GM12878 (cell line): ENCODE measurements around the gene ADRA2B. TPM values are rescaled to one million over a fixed set of nuclear protein-coding genes. Genes with fewer than 3 reads are reported as not detected.

ENCODE experiments used
- ATAC-seq: fragments of 200-7000 bp; cut with Tn5 transposase; 3 replicates; pipeline ENCODE4 v1.9.1; 2020; ENCODE audit warnings: mild to moderate bottlenecking, moderate library complexity
- BruUV-seq: library from RNA; stranded (reverse); fragments of 400-500 nt; replicated peaks from 2 replicates; lab custom pipeline; 2021; lab: Mats Ljungman, UMichigan
- CTCF ChIA-PET: fragments of 300-600 bp; sonication (Branson Sonifier 250); formaldehyde crosslinking; extraction: SDS; loops from one replicate; lab custom pipeline; 2021; ENCODE audit warnings: inconsistent platforms; lab: Yijun Ruan, JAX
- POLR2A ChIA-PET: fragments of 350-600 bp; formaldehyde crosslinking; extraction: SDS; loops from one replicate; lab custom pipeline; 2021; ENCODE audit warnings: inconsistent platforms; lab: Charles Lee
- RAD21 ChIA-PET: fragments of 300-600 bp; sonication (Branson Sonifier 250); formaldehyde crosslinking; loops from one replicate; lab custom pipeline; 2023; ENCODE audit warnings: antibody characterized with exemption; ENCODE audit not compliant: unreplicated experiment; lab: Charles Lee
- SMC1A ChIA-PET: fragments of 300-600 bp; sonication (Branson Sonifier 250); formaldehyde crosslinking; loops from one replicate; lab custom pipeline; 2023; ENCODE audit not compliant: unreplicated experiment, uncharacterized antibody; lab: Charles Lee
- DNase-seq: peaks from one replicate; pipeline ENCODE4 v3.0.0-alpha.2; 2011; ENCODE audit warnings: low read depth, low spot score
- FAIRE-seq: peaks from 3 replicates; lab custom pipeline; 2011; peaks lifted over from hg19 to GRCh38; lab: Jason Lieb, UNC
- H2AFZ ChIP-seq: 2 replicates; pipeline ENCODE4 v1.6.0; 2011; ENCODE audit warnings: low read depth, low read length, control low read depth; ENCODE audit not compliant: control insufficient read depth
- H3K27ac ChIP-seq: 2 replicates; pipeline ENCODE4 v1.5.1; 2011; ENCODE audit warnings: control low read depth; ENCODE audit not compliant: control insufficient read depth, insufficient read depth
- H3K27me3 ChIP-seq, 2 experiments: replicated peaks in 1 of 2; 2 replicates each; pipeline versions ENCODE4 v1.6.0 to v1.6.1; 2011; ENCODE audit warnings: low read length in 1 of 2; ENCODE audit not compliant: control insufficient read depth in 2 of 2, insufficient read depth in 2 of 2
- H3K36me3 ChIP-seq, 2 experiments: 2 replicates each; pipeline ENCODE4 v1.5.1; 2011; ENCODE audit warnings: low read length in 1 of 2; ENCODE audit not compliant: control insufficient read depth in 2 of 2, insufficient read depth in 2 of 2
- H3K4me1 ChIP-seq: 2 replicates; pipeline ENCODE4 v1.6.1; 2011; ENCODE audit warnings: mild to moderate bottlenecking, low read length, moderate library complexity, mixed read lengths; ENCODE audit not compliant: control insufficient read depth, insufficient read depth
- H3K4me2 ChIP-seq: 2 replicates; pipeline ENCODE4 v1.6.0; 2011; ENCODE audit warnings: control low read depth; ENCODE audit not compliant: control insufficient read depth, insufficient read depth
- H3K4me3 ChIP-seq: fragments of 200-600 bp; sonication (generic); 2 replicates; pipeline ENCODE4 v1.5.1; 2016
- H3K79me2 ChIP-seq: 2 replicates; pipeline ENCODE4 v1.6.0; 2011; ENCODE audit warnings: low read length; ENCODE audit not compliant: control insufficient read depth, insufficient read depth
- H3K9ac ChIP-seq: 2 replicates; pipeline ENCODE4 v1.8.0; 2011; ENCODE audit warnings: low read length, control low read depth, mixed read lengths; ENCODE audit not compliant: control insufficient read depth, insufficient read depth
- H3K9me3 ChIP-seq: replicated peaks from 3 replicates; pipeline ENCODE4 v1.5.1; 2011; ENCODE audit warnings: mild to moderate bottlenecking, low read length; ENCODE audit not compliant: control insufficient read depth, insufficient read depth
- H4K20me1 ChIP-seq: 2 replicates; pipeline ENCODE4 v1.6.0; 2011; ENCODE audit not compliant: control insufficient read depth, insufficient read depth
- EZH2 ChIP-seq: IDR thresholded peaks from 2 replicates; pipeline ENCODE4 v1.6.1; 2012; ENCODE audit warnings: low read depth, mild to moderate bottlenecking, control low read depth, inconsistent platforms, low read length, borderline replicate concordance; ENCODE audit not compliant: control insufficient read depth
- HCFC1 ChIP-seq: fragments of 150-350 bp; IDR thresholded peaks from 2 replicates; pipeline ENCODE4 v1.6.1; 2014; ENCODE audit warnings: low read length
- IKZF1 ChIP-seq: fragments of 450-650 bp; conservative IDR thresholded peaks from 2 replicates; pipeline ENCODE4 v1.6.1; 2017; ENCODE audit warnings: antibody characterized with exemption, mild to moderate bottlenecking
- NR2C1 ChIP-seq: fragments of 450-650 bp; IDR thresholded peaks from 2 replicates; pipeline ENCODE4 v1.6.1; 2017; ENCODE audit warnings: antibody characterized with exemption, mild to moderate bottlenecking, moderate library complexity
- PBX3 ChIP-seq: IDR thresholded peaks from 2 replicates; pipeline ENCODE4 v1.6.1; 2011; ENCODE audit warnings: mild to moderate bottlenecking, low read depth, low read length, moderate library complexity; ENCODE audit not compliant: insufficient replicate concordance
- POLR2AphosphoS5 ChIP-seq: IDR thresholded peaks from 2 replicates; pipeline ENCODE4 v1.6.1; 2011; ENCODE audit warnings: mild to moderate bottlenecking, low read length, inconsistent platforms
- SMAD5 ChIP-seq: IDR thresholded peaks from 2 replicates; pipeline ENCODE4 v1.6.1; 2016; ENCODE audit warnings: antibody characterized with exemption, low read depth
- ZNF217 ChIP-seq: fragments of 450-650 bp; IDR thresholded peaks from 2 replicates; pipeline ENCODE4 v1.6.1; 2017; ENCODE audit warnings: antibody characterized with exemption, mild to moderate bottlenecking
- WGBS: methylation state at CpG from one replicate; pipeline ENCODE4 v1.1.6; 2016; ENCODE audit warnings: low lambda C conversion rate; ENCODE audit not compliant: insufficient replicate concordance, insufficient coverage; ENCODE audit errors: missing lambda C conversion rate; 5-methylcytosine and 5-hydroxymethylcytosine counted together
- in situ Hi-C: fragments of 300-500 bp; cut with MboI; formaldehyde crosslinking; loops from 9 replicates; pipeline ENCODE4 v1.14.3; 2018; ENCODE audit warnings: mixed read lengths
- intact Hi-C: fragments of 100-400 bp; cut with micrococcal nuclease; formaldehyde crosslinking; loops from one replicate; pipeline ENCODE4 v1.14.2; 2022; ENCODE audit not compliant: unreplicated experiment
- polyA plus RNA-seq, 11 experiments: library from polyadenylated mRNA; depleted of rRNA in 4 of 11; unstranded in 6 of 11; stranded (reverse) in 5 of 11; fragments of >200 nt; fragmentation: Nextera tagmentation in 4 of 11; fragmentation: Illumina TruSeq in 1 of 11; extraction: Ambion mirVana in 4 of 11; extraction: Trizol in 1 of 11; gene quantifications; 1 replicate in 1 of 11; 2 replicates in 10 of 11; pipeline versions ENCODE4 v1.2.1 to v1.2.3, GENCODE V29; 2011 to 2016; ENCODE audit warnings: inconsistent platforms in 2 of 11, missing spikeins in 2 of 11, low read depth in 1 of 11
- total RNA-seq, 4 experiments: library from RNA; depleted of rRNA in 3 of 4; stranded (reverse); fragments of >200 nt in 3 of 4; fragmentation: Illumina TruSeq in 1 of 4; extraction: Trizol in 1 of 4; gene quantifications; 2 replicates each; pipeline versions ENCODE4 v1.2.1 to v1.2.3, GENCODE V29; 2013 to 2021

Gene ADRA2B
- total and polyA plus RNA-seq, 10 of the 15 experiments (the other 5 are each of a cell fraction or from before 2014, with no cell fraction given) = 0.01 to 0.10 (median 0.04) TPM; not detected in 6

- no peaks in the 10 kb centered on the region for H3K36me3 ChIP-seq
- WGBS = 56% methylated on average over 15 of the region's 15 CpGs
- BruUV-seq = no TSS peak
- no peaks in the 10 kb centered on the region for H3K9me3 ChIP-seq
- H3K4me1 ChIP-seq = peaks cover 7% of the 10 kb centered on the region
- ChIA-PET SMC1A (interaction anchor here (0.8 to 14.4 kb wide), 14 partner anchors 10 to 145 kb away, joined by 3 to 338 read pairs (median 8); no protein-coding TSS in a partner anchor), RAD21 (interaction anchor here (0.6 to 18.1 kb wide), 13 partner anchors 10 to 145 kb away, joined by 3 to 463 read pairs (median 11); no protein-coding TSS in a partner anchor), CTCF (interaction anchor here (0.5 to 14.4 kb wide), 22 partner anchors 10 to 222 kb away, joined by 3 to 535 read pairs (median 6); partner anchors contain the start of genes ADRA2B and ITPRIPL1), POLR2A (interaction anchor here (0.6 to 3.9 kb wide), 4 partner anchors 20 to 130 kb away, joined by 3 to 31 read pairs (median 8); no protein-coding TSS in a partner anchor)
- peaks cover under 1% of the 10 kb centered on the region for H3K79me2 ChIP-seq
- in situ Hi-C loops = no loop called here
- H3K27ac ChIP-seq = no peak overlapping the region
- ATAC-seq (peak; percentile 2), FAIRE-seq (no peak), DNase-seq (no peak)
- no peak overlapping the region for H2AFZ ChIP-seq
- no peak overlapping the region for H3K9ac ChIP-seq
- intact Hi-C loops = loop anchor here (1.0 to 2.0 kb wide), 2 partner anchors 37 to 127 kb away; partner anchors contain the start of gene TMEM127
- H3K4me3 ChIP-seq = no peak overlapping the region
- H3K27me3 ChIP-seq = no peaks in the 10 kb centered on the region; a peak in 1 of 4 replicates
- TF ChIP-seq PBX3 (peak; percentile 53), HCFC1 (no peak), SMAD5 (0 out of 2 replicates have a peak, but pooled peaks have one; percentile 17), EZH2 (no peak), ZNF217 (no peak), IKZF1 (0 out of 2 replicates have a peak, but pooled peaks have one; percentile 6), NR2C1 (no peak), POLR2AphosphoS5 (peak; percentile 85)
- no peak overlapping the region for H3K4me2 ChIP-seq
- no peaks in the 10 kb centered on the region for H4K20me1 ChIP-seq
Measured at GRCh38 chr2:96137321-96138178, 21.2 kb upstream of the ADRA2B start.
